Astrocyte (in vitro differentiated cells and primary cell): ENCODE data around the gene MICALL2. TPM values are rescaled to one million over a fixed set of nuclear protein-coding genes. Genes with fewer than 3 reads are reported as not detected.
A peak's percentile ranks its signal among the peaks of the same experiment; 100 is the strongest.
"Not testable (repeated sequence)": the region's sequence is repeated elsewhere in the genome, so short reads cannot be mapped to it uniquely, and the experiment has no call there.

Source experiments
- DNase-seq: peaks from one replicate; pipeline ENCODE4 v3.0.0-alpha.2; 2010; ENCODE audit warnings: low read depth
- FAIRE-seq: peaks from 2 replicates; lab custom pipeline; 2011; peaks lifted over from hg19 to GRCh38; lab: Jason Lieb, UNC
- H2AFZ ChIP-seq: 2 replicates; pipeline ENCODE4 v1.6.0; 2012; ENCODE audit warnings: low read depth, low read length, inconsistent platforms
- H3K27ac ChIP-seq: 2 replicates; pipeline ENCODE4 v1.5.1; 2011; ENCODE audit warnings: low read depth, low read length, inconsistent platforms
- H3K27me3 ChIP-seq: 2 replicates; pipeline ENCODE4 v1.6.0; 2011; ENCODE audit warnings: low read length, inconsistent platforms; ENCODE audit not compliant: insufficient read depth
- H3K36me3 ChIP-seq: 2 replicates; pipeline ENCODE4 v1.5.1; 2011; ENCODE audit warnings: low read length, inconsistent platforms; ENCODE audit not compliant: insufficient read depth
- H3K4me1 ChIP-seq: 2 replicates; pipeline ENCODE4 v1.5.1; 2011; ENCODE audit warnings: low read length, inconsistent platforms; ENCODE audit not compliant: insufficient read depth
- H3K4me2 ChIP-seq: 2 replicates; pipeline ENCODE4 v1.6.0; 2012; ENCODE audit warnings: low read length, inconsistent platforms
- H3K4me3 ChIP-seq: 2 replicates; pipeline ENCODE4 v1.5.1; 2011; ENCODE audit warnings: low read depth, mild to moderate bottlenecking, low read length, inconsistent platforms; ENCODE audit not compliant: insufficient read depth
- H3K79me2 ChIP-seq: 2 replicates; pipeline ENCODE4 v1.6.0; 2012; ENCODE audit warnings: mild to moderate bottlenecking, low read length, inconsistent platforms; ENCODE audit not compliant: insufficient read depth
- H3K9ac ChIP-seq: 2 replicates; pipeline ENCODE4 v1.6.0; 2012; ENCODE audit warnings: mild to moderate bottlenecking, low read length, inconsistent platforms
- H3K9me3 ChIP-seq: 2 replicates; pipeline ENCODE4 v1.5.1; 2012; ENCODE audit warnings: low read depth, mild to moderate bottlenecking, low read length, inconsistent platforms; ENCODE audit not compliant: insufficient read depth
- H4K20me1 ChIP-seq: 2 replicates; pipeline ENCODE4 v1.6.0; 2012; ENCODE audit warnings: low read length, inconsistent platforms; ENCODE audit not compliant: insufficient read depth
- H3K27ac Mint-ChIP-seq: one replicate; pipeline ENCODE4 v1.8.0; 2021; ENCODE audit warnings: mild to moderate bottlenecking, mixed read lengths; ENCODE audit not compliant: unreplicated experiment
- H3K27me3 Mint-ChIP-seq: one replicate; pipeline ENCODE4 v1.8.0; 2021; ENCODE audit warnings: low read depth, mixed read lengths; ENCODE audit not compliant: unreplicated experiment
- H3K36me3 Mint-ChIP-seq: one replicate; pipeline ENCODE4 v1.8.0; 2021; ENCODE audit warnings: low read depth, mixed read lengths; ENCODE audit not compliant: unreplicated experiment
- H3K4me1 Mint-ChIP-seq: one replicate; pipeline ENCODE4 v1.8.0; 2021; ENCODE audit warnings: low read depth, mixed read lengths; ENCODE audit not compliant: unreplicated experiment
- H3K4me3 Mint-ChIP-seq: one replicate; pipeline ENCODE4 v1.8.0; 2021; ENCODE audit warnings: mild to moderate bottlenecking, moderate library complexity, mixed read lengths; ENCODE audit not compliant: unreplicated experiment
- H3K9me3 Mint-ChIP-seq: one replicate; pipeline ENCODE4 v1.8.0; 2021; ENCODE audit warnings: mild to moderate bottlenecking, mixed read lengths; ENCODE audit not compliant: unreplicated experiment
- EZH2 ChIP-seq: IDR thresholded peaks from 2 replicates; pipeline ENCODE4 v1.6.1; 2012; ENCODE audit warnings: mild to moderate bottlenecking, low read length, inconsistent platforms; ENCODE audit not compliant: insufficient read depth
- total RNA-seq: library from RNA; stranded (reverse); gene quantifications from 2 replicates; pipeline ENCODE4 v1.2.1, GENCODE V29; 2021
- TF ChIP-seq, protein P1 (sequence below): IDR thresholded peaks from 2 replicates; pipeline ENCODE4 v1.5.1; 2011; ENCODE audit warnings: low read depth, mild to moderate bottlenecking, inconsistent platforms, low read length, moderate library complexity; ENCODE audit not compliant: insufficient read depth

The MICALL2 gene
- total RNA-seq, 1 donor from 2014 or later: 43.4 TPM

DNA sequence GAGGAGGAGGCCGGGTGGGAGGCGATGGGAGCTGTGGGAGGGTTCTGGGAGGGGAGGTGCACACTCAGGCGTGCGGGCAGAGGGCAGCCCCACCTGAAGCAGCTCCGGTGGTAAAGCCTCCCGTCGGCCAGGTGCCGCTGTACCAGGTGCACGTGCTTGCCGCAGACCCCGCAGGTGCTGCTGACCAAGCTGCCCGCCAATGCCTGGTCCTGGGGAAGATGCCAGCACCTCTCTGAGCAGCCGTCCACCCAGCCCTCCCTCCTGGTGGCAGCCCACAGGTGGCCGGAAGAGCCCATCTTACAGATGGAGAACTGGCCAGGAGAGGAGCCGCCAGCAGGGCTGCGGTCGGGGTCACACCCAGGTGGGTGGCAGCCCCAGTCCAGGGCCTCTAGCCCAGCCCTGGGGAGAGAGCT is 12.6 kb downstream of the MICALL2 start:
- no peak for TF ChIP-seq EZH2
- TF ChIP-seq, protein P1, sequence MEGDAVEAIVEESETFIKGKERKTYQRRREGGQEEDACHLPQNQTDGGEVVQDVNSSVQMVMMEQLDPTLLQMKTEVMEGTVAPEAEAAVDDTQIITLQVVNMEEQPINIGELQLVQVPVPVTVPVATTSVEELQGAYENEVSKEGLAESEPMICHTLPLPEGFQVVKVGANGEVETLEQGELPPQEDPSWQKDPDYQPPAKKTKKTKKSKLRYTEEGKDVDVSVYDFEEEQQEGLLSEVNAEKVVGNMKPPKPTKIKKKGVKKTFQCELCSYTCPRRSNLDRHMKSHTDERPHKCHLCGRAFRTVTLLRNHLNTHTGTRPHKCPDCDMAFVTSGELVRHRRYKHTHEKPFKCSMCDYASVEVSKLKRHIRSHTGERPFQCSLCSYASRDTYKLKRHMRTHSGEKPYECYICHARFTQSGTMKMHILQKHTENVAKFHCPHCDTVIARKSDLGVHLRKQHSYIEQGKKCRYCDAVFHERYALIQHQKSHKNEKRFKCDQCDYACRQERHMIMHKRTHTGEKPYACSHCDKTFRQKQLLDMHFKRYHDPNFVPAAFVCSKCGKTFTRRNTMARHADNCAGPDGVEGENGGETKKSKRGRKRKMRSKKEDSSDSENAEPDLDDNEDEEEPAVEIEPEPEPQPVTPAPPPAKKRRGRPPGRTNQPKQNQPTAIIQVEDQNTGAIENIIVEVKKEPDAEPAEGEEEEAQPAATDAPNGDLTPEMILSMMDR: no peak
- no peak overlapping the region for H3K27ac Mint-ChIP-seq
- H3K9me3 Mint-ChIP-seq: no peaks in the 10 kb centered on the region

DNA sequence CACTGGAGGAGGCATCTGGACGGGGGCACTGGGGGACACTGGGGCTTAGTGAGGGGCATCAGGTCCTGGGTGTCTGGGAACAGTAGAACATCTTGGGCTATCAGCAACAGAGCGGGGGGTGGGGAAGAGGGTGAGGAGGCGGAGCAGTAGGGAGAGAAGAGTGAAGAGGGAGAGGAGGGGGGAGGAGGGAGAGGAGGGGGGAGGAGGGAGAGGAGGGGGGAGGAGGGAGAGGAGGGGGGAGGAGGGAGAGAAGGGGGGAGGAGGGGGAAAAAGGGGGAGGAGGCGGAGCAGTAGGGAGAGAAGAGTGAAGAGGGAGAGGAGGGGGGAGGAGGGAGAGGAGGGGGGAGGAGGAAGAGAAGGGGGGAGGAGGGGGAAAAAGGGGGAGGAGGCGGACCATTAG is 13.2 kb downstream of the MICALL2 start:
- FAIRE-seq, H3K4me3 Mint-ChIP-seq, H3K36me3 ChIP-seq, H3K4me1 Mint-ChIP-seq, H3K27ac Mint-ChIP-seq, H3K36me3 Mint-ChIP-seq, H3K27me3 ChIP-seq, H3K9me3 Mint-ChIP-seq, H3K4me1 ChIP-seq, H3K27ac ChIP-seq, H2AFZ ChIP-seq, H3K9me3 ChIP-seq, H3K27me3 Mint-ChIP-seq, H3K4me2 ChIP-seq, H3K4me3 ChIP-seq, H3K9ac ChIP-seq: not testable (repeated sequence)
- Histone ChIP-seq H4K20me1 (peaks cover 35% of the 10 kb centered on the region), H3K79me2 (peaks cover 10% of the 10 kb centered on the region)
- peak; percentile 38 for DNase-seq

More for the DNA sequence above, 12.6 kb downstream of the MICALL2 start:
- Mint-ChIP-seq H3K36me3 (peaks cover 2% of the 10 kb centered on the region), H3K4me3 (no peak overlapping the region), H3K27me3 (no peaks in the 10 kb centered on the region), H3K4me1 (no peaks in the 10 kb centered on the region)
- Histone ChIP-seq H3K4me2 (no peak overlapping the region), H3K27ac (no peak overlapping the region), H2AFZ (no peak overlapping the region), H3K36me3 (no peaks in the 10 kb centered on the region), H3K79me2 (peaks cover 16% of the 10 kb centered on the region), H3K9ac (no peak overlapping the region), H4K20me1 (peaks cover 41% of the 10 kb centered on the region), H3K4me3 (no peak overlapping the region), H3K9me3 (no peaks in the 10 kb centered on the region), H3K27me3 (no peaks in the 10 kb centered on the region), H3K4me1 (no peaks in the 10 kb centered on the region)
- DNase-seq (no peak), FAIRE-seq (no peak)

DNA sequence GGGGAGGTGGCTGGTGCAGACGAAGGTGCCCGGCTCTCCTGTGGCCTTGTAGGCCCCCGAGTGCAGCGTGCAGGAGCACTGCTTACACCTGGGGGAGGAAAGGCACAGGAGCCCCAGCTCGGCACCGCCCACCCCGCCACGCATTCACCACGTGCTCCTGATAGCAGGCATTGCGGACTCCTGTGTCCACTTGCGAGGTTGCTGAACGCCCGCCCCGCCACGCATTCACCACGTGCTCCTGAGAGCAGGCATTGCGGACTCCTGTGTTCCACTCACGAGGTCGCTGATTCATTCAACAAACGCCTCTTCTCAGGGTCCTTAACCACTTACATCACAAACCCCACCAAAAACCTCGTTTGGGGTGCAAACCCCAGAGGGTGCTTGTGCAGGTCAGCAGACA is 13.9 kb downstream of the MICALL2 start:
- peaks cover 3% of the 10 kb centered on the region for H3K79me2 ChIP-seq
- no peaks in the 10 kb centered on the region for H3K4me1 ChIP-seq
- H3K9me3 ChIP-seq: no peaks in the 10 kb centered on the region
- no peaks in the 10 kb centered on the region for H3K36me3 ChIP-seq
- no peak for DNase-seq
- H3K4me2 ChIP-seq: no peak overlapping the region
- H3K4me3 Mint-ChIP-seq: no peak overlapping the region
- H3K27ac Mint-ChIP-seq: no peak overlapping the region
- H3K9me3 Mint-ChIP-seq: no peaks in the 10 kb centered on the region
- no peak overlapping the region for H3K27ac ChIP-seq
- peaks cover 28% of the 10 kb centered on the region for H4K20me1 ChIP-seq
- no peak for TF ChIP-seq EZH2
- TF ChIP-seq, protein P1: no peak
- H3K27me3 ChIP-seq: no peaks in the 10 kb centered on the region
- peaks cover 4% of the 10 kb centered on the region for H3K36me3 Mint-ChIP-seq
- no peaks in the 10 kb centered on the region for H3K27me3 Mint-ChIP-seq
- FAIRE-seq: no peak
- H3K4me3 ChIP-seq: no peak overlapping the region
- no peak overlapping the region for H3K9ac ChIP-seq
- H2AFZ ChIP-seq: no peak overlapping the region
- H3K4me1 Mint-ChIP-seq: no peaks in the 10 kb centered on the region
